ENCODE measurements around the gene ENAM.
A peak's percentile ranks its signal among the peaks of the same experiment; 100 is the strongest.
"Not testable (repeated sequence)": the region's sequence is repeated elsewhere in the genome, so short reads cannot be mapped to it uniquely, and the experiment has no call there.

ENAM gene

DNA sequence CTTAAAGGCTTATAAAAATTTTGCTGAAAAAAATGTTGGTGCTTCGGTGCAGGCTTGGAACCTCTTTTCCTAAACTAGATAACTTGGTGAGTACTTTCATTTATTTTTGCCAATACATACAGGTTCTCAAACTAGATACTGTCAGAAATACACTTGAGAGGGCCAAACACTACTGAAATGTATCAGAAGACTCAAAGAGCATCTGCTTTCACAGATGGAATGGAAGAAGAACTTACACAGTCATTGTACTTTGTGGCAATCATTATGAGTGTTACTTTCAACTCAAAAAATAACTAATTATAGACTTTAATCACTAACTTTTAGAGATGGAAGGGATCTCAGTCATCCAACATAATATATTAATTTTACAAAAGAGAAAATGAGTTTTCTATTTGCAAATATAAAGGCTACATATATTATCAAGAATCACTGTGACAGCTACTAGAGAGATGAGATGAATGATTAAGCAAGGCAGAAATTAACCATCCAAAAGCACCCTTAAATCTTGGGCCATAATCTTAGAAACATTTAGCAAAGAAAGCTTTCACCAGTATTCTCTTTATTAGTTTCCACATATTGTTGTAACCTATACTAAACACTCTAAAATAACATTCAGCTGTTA lies 1.0 kb downstream of the ENAM start:
- no peak for DNase-seq (ENCODE audit: low spot score)

- DNase-seq (ENCODE audit: low spot score), result no peak
Observed at GRCh38 chr4:70630162-70630561, 1.6 kb downstream of the ENAM start.

DNA sequence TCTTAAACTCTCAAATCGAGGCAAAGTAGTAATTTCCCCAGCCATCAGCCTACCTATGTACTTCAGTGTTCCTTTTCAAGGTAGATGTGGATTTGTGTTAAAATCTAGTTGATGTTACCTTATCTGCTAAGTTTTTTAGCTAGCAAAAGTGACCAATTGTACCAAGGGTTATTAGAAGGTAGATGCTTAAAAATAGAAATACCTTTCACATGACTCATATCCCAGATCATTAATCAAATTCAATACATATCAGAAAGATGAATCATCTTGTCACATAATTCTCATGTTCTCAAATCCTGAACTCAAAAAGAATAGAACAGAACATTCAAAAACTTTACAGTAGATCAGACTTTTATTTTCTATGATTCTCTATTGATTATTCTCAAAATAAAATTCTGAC lies 3.5 kb downstream of the ENAM start:
- DNase-seq (ENCODE audit: low spot score), result peak; percentile 29

GRCh38 chr4:70634482-70634881 lies 5.9 kb downstream of the ENAM start:
- no peak for DNase-seq (ENCODE audit: low spot score)

DNA sequence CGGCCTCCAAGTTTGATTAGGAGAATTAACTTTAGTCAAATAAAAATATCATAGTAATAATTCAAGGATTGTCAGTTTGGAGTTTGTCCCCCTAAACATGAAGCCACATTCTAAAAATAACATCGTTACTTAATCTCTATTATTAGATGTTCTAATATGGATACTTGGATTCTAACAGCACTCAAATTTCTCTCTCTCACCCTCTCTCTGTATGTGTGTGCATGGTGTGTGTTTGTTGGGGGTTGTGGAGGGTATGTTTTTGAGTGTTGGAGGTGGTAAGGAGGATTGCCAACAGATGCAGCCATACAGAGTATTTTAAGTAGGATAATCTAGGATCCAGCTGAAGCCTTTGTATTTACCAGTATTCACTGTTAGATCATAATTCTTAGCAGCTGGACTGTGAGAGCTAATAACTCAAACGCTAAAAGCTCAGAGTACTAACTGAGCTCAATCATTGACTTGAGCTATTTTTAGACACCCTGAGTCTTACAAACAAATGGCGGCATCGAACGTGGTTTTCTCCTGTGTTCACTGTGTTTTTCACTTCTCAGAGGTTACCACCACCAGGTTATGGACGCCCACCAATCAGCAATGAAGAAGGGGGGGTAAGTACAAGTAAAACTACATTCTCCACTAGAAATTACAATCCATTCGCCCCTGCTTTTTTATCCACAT lies 8.8 kb downstream of the ENAM start:
- no peak for DNase-seq (ENCODE audit: low spot score)

DNA sequence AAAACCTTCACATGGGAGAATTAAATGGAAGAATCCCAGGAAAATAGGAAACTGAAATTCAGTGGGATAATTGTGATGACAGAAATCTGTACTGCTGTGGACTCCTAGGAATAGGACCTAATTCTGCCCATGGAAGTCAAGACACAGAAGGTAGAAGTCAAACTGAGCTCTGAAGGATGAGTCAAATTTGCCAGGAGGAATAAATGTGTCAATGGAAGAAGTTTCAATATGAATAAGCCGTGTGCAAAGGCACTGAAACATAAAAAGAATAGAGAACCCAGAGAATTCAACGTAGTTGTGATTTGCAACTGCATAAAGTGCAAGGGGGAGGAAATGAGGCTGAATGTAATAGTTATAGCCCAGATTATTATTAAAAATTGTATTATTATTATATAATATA lies 11.6 kb downstream of the ENAM start:
- no peak for DNase-seq (ENCODE audit: low spot score)

GRCh38 chr4:70650741-70651140 lies 22.2 kb downstream of the ENAM start:
- DNase-seq (ENCODE audit: low spot score), result not testable (repeated sequence)

DNA sequence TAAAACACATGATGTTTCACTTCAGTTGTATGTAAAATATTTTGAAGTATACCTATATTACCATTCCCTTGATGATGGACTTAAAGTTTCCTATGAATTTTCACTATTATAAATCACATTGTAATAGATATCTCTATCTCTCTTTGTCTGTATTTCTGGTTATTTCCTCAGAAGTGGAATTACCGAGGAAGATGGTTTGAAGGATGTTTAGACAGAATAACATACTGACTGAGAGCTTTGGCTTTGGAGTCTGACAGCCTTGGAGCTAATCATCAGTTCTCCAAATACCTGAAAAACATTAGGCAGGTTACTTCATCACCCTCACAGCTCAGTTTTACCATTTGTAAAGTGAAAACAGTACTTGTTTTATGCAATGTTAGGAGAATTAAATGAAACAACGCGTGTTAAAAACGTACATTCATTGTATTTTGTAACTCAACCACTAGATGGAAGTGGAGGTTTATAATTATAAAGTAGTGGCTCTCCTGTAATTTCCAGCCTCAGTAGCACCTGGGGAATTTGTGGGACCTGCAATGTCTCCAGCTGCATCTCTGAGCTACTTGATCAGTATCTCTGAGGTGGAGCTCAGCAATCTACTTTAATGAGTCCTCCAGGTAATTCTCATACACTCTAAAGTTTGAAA lies 23.4 kb downstream of the ENAM start:
- peak; percentile 44 for DNase-seq (ENCODE audit: low spot score)

DNA sequence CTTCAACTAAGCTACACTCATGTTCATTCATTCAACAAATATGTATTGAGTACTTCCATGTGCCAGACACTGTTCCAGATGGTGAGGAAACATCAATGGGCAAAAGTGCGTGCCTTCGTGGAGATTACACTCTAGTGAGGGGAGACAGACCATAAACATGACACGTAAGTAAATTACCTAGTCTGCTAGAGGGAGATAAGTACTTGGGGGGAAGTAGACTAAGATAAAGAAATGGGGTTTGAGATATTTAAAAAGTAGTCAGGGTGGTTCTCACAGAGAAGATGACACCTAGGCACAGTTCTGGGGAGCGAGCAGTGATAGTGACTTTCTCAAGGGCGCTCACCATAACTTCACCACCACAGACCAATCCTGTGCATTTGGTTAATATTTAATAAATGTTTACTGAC lies 26.1 kb downstream of the ENAM start:
- DNase-seq (ENCODE audit: low spot score), result no peak

DNA sequence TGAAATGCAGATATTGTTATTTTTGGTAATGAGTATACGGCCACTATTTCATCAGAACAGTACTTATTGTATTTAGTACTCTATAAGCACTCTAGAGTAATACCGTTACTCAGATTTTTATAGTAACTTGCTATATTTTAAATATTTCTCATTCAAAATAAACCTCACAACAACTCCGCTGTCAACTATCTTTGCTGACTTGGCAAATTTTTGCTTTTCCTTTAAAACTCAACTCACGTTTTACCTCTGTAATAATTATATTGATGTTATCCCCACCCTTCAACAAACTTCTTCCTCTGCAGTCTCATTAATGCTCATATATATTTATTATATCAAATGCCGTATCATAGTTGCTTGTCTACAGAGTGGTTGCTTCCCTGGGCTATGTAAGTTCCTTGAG lies 28.8 kb downstream of the ENAM start:
- no peak for DNase-seq (ENCODE audit: low spot score)

DNA sequence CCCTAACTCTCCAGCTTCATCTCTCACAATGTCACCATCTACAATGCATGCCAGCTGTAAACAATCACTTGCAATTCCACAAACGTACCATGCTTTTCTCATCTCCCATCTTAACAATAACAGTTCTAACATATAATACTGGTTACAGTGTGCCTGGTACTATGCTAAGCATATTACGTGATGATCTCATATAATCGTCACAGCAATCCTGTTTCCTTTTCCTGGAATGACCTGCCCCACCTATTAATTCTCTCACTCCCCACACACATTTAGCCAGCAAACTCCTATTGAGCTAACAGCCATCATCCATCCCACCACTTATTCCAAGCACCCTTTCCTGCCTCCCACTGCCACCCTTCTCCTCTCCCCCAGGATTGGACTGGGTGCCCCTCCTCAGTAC lies 29.9 kb downstream of the ENAM start:
- DNase-seq (ENCODE audit: low spot score), result no peak

DNA sequence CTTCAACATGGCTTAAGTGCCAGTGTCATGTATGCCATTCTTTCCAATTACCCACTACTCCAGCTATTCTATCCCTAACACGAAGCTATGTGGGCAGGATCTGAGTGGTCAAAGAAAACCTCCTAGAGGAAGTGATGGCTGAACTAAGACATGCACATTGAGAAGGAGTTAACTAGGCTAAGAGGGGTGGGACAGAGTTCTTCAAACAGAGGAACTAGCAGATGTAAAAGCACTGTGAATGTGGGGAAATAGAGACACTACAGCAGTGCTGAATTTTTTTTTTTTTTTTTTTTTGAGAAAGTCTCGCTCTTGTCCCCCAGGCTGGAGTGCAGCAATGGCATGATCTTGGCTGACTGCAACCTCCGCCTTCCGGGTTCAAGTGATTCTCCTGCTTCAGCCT lies 31.6 kb downstream of the ENAM start:
- DNase-seq (ENCODE audit: low spot score), result no peak

DNA sequence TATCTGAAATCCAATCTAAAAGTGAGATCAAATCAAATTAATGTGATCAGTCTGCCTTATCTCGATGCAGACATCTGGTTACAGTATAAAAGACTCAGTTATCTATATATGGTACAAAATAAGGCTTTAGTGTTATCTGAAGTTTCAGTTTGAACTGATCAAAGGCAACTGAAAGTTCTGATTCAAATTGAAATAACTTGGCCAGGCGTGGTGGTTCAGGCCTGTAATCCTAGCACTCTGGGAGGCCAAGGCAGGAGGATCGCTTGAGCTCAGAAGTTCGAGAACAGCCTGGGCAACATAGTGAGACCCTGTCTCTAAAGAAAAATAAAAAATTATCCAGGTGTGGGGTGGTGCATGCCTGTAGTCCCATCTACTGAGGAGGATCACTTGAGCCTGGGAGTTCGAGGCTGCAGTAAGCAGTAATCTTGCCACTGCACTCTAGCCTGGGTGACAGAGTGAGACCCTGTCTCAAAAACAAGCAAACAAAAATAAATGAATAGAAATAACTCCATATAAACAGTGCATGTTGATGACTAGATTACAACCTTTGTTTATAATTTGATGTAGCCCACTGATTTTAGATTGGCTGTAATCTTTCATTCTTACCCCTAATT lies 32.9 kb downstream of the ENAM start:
- DNase-seq (ENCODE audit: low spot score), result not testable (repeated sequence)

DNA sequence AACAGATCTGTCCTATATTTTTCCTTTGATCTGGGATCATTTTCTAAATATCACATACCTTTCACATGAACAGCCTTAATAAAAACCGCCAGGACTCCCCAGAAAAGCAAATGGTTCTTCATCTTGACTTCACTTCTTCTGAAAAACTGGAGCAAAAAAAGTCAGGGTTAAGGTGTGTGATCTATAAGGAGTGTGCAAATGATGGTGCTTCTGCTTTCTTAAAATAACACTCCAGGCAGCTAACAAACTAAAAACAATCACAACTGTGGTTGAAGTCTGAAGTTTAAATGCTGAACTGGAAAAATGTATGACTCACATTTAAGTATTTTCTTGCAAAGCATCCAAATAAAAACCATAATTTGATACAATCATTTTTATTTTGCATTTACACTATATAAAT lies 37.8 kb downstream of the ENAM start, which contains the start of gene JCHAIN:
TSS of gene JCHAIN (minus strand) at position 140 of the 400 bp plus-strand sequence. CDS start at position 122, 18 bp downstream.
- no peak for DNase-seq (ENCODE audit: low spot score)

GRCh38 chr4:70667740-70668535 lies 39.4 kb downstream of the ENAM start:
- DNase-seq (ENCODE audit: low spot score), result no peak

DNA sequence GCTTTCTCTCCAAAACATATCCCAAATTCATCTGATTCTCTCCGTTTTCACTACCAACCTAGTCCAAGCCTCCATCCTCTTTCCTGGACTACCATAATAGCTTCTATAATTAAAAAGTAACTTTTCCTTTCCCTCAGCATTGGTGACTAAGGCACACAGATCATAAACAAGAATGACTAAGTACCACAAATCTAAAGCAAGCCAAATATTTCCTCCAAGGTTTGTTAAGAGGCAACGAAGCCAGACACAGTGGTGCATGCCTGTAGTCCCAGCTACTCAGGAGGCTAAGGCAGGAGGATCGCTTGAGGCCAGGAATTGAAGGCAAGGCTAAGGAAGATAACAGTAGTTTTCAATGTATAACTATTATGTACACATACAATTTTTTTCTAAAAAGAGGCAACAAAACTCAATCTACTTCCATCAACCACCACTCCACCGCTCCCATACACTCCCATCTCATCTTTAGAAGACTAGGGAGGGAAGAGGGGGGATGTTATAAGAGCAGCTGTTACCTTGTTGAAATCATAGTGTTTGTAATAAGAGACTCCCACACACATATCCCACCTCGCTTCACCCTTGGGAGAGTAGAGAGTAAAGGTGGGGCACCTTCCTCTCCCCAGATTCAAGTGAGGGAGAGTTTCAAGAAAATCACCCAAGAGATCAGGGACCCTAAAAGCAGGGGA lies 41.9 kb downstream of the ENAM start:
- no peak for DNase-seq (ENCODE audit: low spot score)

DNA sequence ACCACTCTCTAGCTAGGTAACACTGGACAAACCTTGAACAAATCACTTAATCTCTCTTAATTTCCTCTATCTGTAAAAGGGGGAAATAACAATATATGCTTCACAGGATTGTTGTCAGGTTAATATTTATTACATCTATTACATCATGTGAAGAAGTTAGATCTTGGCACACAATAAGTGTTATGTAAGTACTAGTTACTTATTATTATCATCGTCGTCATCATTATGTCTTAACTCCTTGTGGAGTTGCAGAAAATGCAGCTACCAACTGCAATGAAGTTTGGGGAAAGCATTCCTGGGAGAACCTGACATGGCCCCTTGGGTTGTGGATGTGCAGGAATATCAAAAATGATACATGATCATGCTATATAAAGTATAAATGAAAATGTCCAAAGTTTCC lies 42.5 kb downstream of the ENAM start:
- no peak for DNase-seq (ENCODE audit: low spot score)

GRCh38 chr4:70674191-70674590 lies 45.6 kb downstream of the ENAM start:
- DNase-seq (ENCODE audit: low spot score), result no peak

- DNase-seq (ENCODE audit: low spot score), result no peak
Observed at GRCh38 chr4:70674731-70675130, 46.2 kb downstream of the ENAM start.

- no peak for DNase-seq (ENCODE audit: low spot score)
Observed at GRCh38 chr4:70676554-70677090, 48.1 kb downstream of the ENAM start.

- DNase-seq (ENCODE audit: low spot score), result no peak
Observed at GRCh38 chr4:70678383-70678999, 49.9 kb downstream of the ENAM start.
